K562 (cell line): ENCODE results near the gene C1orf167. TPM values are rescaled to one million over a fixed set of nuclear protein-coding genes. Genes with fewer than 3 reads are reported as not detected.

Experiments
- FUS ChIP-seq: fragments of 200-400 bp; formaldehyde crosslinking; optimal IDR thresholded peaks from 2 replicates; pipeline ENCODE3; 2017; ENCODE audit warnings: low read depth, low read length
- HNRNPH1 ChIP-seq: fragments of 200-400 bp; formaldehyde crosslinking; optimal IDR thresholded peaks from 2 replicates; pipeline ENCODE3; 2017; ENCODE audit warnings: low read depth, mild to moderate bottlenecking, low read length, moderate library complexity
- HNRNPUL1 ChIP-seq: fragments of 200-400 bp; formaldehyde crosslinking; IDR thresholded peaks from 2 replicates; pipeline ENCODE4 v1.6.1; 2017; ENCODE audit warnings: low read length
- MAZ ChIP-seq, 2 experiments: fragments of 450-650 bp in 1 of 2; sonication (generic) in 1 of 2; formaldehyde crosslinking; IDR thresholded peaks in 1 of 2; conservative IDR thresholded peaks in 1 of 2; 2 replicates each; pipeline versions ENCODE4 v1.4.0 to v1.5.0; 2020; ENCODE audit warnings: mild to moderate bottlenecking in 1 of 2, missing genetic modification reagents in 1 of 2
- MTA3 ChIP-seq: fragments of 450-650 bp; formaldehyde crosslinking; IDR thresholded peaks from 2 replicates; pipeline ENCODE4 v1.6.1; 2017; ENCODE audit warnings: mild to moderate bottlenecking, borderline replicate concordance
- NR3C1 ChIP-seq: sonication (generic); formaldehyde crosslinking; IDR thresholded peaks from 2 replicates; pipeline ENCODE4 v1.8.1; 2022; ENCODE audit warnings: missing genetic modification reagents
- RBFOX2 ChIP-seq: fragments of 200-400 bp; formaldehyde crosslinking; IDR thresholded peaks from 2 replicates; pipeline ENCODE4 v1.6.1; 2017; ENCODE audit warnings: low read depth, mild to moderate bottlenecking, low read length, moderate library complexity
- SMARCA5 ChIP-seq: fragments of 450-650 bp; IDR thresholded peaks from 2 replicates; pipeline ENCODE4 v1.6.1; 2016
- SMARCE1 ChIP-seq: fragments of 450-650 bp; IDR thresholded peaks from 2 replicates; pipeline ENCODE4 v1.7.1; 2016; ENCODE audit warnings: mild to moderate bottlenecking
- SRSF3 ChIP-seq: fragments of 200-400 bp; formaldehyde crosslinking; IDR thresholded peaks from 2 replicates; pipeline ENCODE4 v1.6.1; 2016; ENCODE audit warnings: mild to moderate bottlenecking, low read length, moderate library complexity; ENCODE audit not compliant: insufficient read depth
- TAF9B ChIP-seq: fragments of 450-650 bp; IDR thresholded peaks from 2 replicates; pipeline ENCODE4 v1.6.1; 2018; ENCODE audit warnings: mild to moderate bottlenecking; ENCODE audit not compliant: partially characterized antibody
- TCF7L2 ChIP-seq: fragments of 150-350 bp; IDR thresholded peaks from 2 replicates; pipeline ENCODE4 v1.6.1; 2016; ENCODE audit warnings: low read depth, mild to moderate bottlenecking, low read length, moderate library complexity
- TOE1 ChIP-seq, 2 experiments: fragments of 450-650 bp in 1 of 2; sonication (generic) in 1 of 2; formaldehyde crosslinking in 1 of 2; IDR thresholded peaks; 2 replicates each; pipeline versions ENCODE4 v1.7.1 to v1.8.0; 2016 to 2022; ENCODE audit warnings: borderline replicate concordance in 2 of 2, mild to moderate bottlenecking in 2 of 2, antibody characterized with exemption in 1 of 2, inconsistent platforms in 1 of 2, low read depth in 1 of 2, missing genetic modification reagents in 1 of 2, moderate library complexity in 1 of 2
- ZNF121 ChIP-seq: sonication (generic); formaldehyde crosslinking; conservative IDR thresholded peaks from 2 replicates; pipeline ENCODE4 v1.8.0; 2022; ENCODE audit warnings: missing genetic modification reagents
- ZNF274 ChIP-seq: IDR thresholded peaks from 2 replicates; pipeline ENCODE4 v1.6.1; 2011; ENCODE audit warnings: low read depth, mild to moderate bottlenecking, low read length, moderate library complexity, borderline replicate concordance
- ZNF561 ChIP-seq: fragments of 450-650 bp; formaldehyde crosslinking; conservative IDR thresholded peaks from 2 replicates; pipeline ENCODE4 v1.4.0; 2020; ENCODE audit warnings: mild to moderate bottlenecking, moderate library complexity
- ZNF586 ChIP-seq: fragments of 450-650 bp; formaldehyde crosslinking; conservative IDR thresholded peaks from 2 replicates; pipeline ENCODE4 v1.4.0; 2020; ENCODE audit warnings: mild to moderate bottlenecking, moderate library complexity
- polyA plus RNA-seq, 8 experiments: library from polyadenylated mRNA; depleted of rRNA in 4 of 8; stranded (reverse) in 5 of 8; unstranded in 3 of 8; fragments of >200 nt; fragmentation: Nextera tagmentation in 2 of 8; fragmentation: Illumina TruSeq in 1 of 8; extraction: Ambion mirVana in 2 of 8; extraction: Trizol in 1 of 8; gene quantifications; 2 replicates each; pipeline versions ENCODE4 v1.2.1 to v1.2.3, GENCODE V29; 2011 to 2014; ENCODE audit warnings: inconsistent platforms in 1 of 8, missing spikeins in 1 of 8
- total RNA-seq, 7 experiments: library from RNA; depleted of rRNA in 6 of 7; stranded (reverse); fragments of >200 nt in 6 of 7; fragmentation: Illumina TruSeq in 2 of 7; extraction: Trizol in 2 of 7; gene quantifications; 2 replicates each; pipeline versions ENCODE4 v1.2.1 to v1.2.3, GENCODE V29; 2011 to 2021; ENCODE audit warnings: low replicate concordance in 1 of 7
- TF ChIP-seq, protein P1 (sequence below), 2 experiments: IDR thresholded peaks; 2 replicates each; pipeline ENCODE4 v1.6.1; 2012; ENCODE audit warnings: improper control_type of control experiment in 2 of 2, low read depth in 2 of 2, low read length in 2 of 2, borderline replicate concordance in 1 of 2
- TF ChIP-seq, protein P2 (sequence below): sonication (generic); formaldehyde crosslinking; IDR thresholded peaks from 2 replicates; pipeline ENCODE4 v1.8.0; 2022; ENCODE audit warnings: mild to moderate bottlenecking, missing genetic modification reagents
- TF ChIP-seq, protein P3 (sequence below): sonication (generic); formaldehyde crosslinking; IDR thresholded peaks from 2 replicates; pipeline ENCODE4 v1.8.1; 2023; ENCODE audit warnings: mild to moderate bottlenecking, missing genetic modification reagents

Gene C1orf167
- total and polyA plus RNA-seq, 9 of the 15 experiments (the other 6 are each of a cell fraction or from before 2014, with no cell fraction given), result 0.22 to 0.86 (median 0.31) TPM; not detected in 2

DNA sequence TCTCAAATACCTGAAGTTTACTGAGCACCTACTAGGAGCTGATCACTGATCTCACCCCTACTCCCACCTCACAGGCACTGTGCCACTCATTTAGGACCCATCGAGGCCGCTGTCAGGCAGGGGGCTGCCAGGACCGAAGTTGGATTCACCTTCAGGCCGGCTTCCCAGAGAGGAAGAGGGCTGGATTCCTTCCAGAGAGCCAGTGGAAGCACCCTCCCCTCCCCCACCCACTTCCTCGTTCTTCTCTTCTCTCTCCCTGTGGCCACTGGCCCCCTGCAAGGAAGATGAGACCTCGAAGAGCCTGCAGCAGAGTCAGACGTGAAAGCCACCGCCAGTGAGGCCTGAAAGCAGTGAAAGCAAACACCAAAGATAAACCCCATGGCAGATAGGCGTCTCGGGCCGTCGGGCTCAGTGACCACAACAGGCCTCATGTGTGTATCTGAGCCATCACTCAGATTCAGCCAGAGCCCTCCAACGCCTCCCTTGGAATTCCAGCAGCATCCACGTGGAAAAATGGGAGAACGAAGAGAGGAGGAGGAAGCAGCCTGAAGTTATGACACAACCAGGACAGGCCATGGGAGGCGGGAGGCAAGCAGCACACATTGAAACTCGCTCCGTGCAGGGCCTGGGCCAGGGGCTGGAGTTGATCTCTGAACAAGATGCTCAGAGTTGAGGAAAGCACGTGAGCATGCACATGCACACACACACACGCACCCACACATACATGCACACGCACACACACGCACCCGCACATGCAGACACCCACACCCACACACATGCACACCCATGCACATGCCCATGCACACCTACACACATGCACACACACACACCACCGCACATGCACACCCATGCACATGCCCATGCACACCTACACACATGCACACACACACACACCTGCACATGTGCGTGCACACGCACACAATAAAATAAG lies 32.2 kb upstream of the C1orf167 start (continued):
- TF ChIP-seq, protein P1, sequence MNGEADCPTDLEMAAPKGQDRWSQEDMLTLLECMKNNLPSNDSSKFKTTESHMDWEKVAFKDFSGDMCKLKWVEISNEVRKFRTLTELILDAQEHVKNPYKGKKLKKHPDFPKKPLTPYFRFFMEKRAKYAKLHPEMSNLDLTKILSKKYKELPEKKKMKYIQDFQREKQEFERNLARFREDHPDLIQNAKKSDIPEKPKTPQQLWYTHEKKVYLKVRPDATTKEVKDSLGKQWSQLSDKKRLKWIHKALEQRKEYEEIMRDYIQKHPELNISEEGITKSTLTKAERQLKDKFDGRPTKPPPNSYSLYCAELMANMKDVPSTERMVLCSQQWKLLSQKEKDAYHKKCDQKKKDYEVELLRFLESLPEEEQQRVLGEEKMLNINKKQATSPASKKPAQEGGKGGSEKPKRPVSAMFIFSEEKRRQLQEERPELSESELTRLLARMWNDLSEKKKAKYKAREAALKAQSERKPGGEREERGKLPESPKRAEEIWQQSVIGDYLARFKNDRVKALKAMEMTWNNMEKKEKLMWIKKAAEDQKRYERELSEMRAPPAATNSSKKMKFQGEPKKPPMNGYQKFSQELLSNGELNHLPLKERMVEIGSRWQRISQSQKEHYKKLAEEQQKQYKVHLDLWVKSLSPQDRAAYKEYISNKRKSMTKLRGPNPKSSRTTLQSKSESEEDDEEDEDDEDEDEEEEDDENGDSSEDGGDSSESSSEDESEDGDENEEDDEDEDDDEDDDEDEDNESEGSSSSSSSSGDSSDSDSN (IDR thresholded peaks at IDR 0.05; ENCODE audit: borderline replicate concordance in 1 of 2, low read depth in 2 of 2, low read length in 2 of 2), result 0 out of 4 replicates have a peak, but pooled peaks of 1 of the 2 experiments have one; percentile 35
- TF ChIP-seq MAZ (CRISPR knock-in tag; conservative IDR thresholded peaks at IDR 0.05 in 1 of 2, IDR thresholded peaks at IDR 0.05 in 1 of 2), result no peak
- TF ChIP-seq RBFOX2, result 0 out of 2 replicates have a peak, but pooled peaks have one; percentile 23
- TF ChIP-seq, protein P2, sequence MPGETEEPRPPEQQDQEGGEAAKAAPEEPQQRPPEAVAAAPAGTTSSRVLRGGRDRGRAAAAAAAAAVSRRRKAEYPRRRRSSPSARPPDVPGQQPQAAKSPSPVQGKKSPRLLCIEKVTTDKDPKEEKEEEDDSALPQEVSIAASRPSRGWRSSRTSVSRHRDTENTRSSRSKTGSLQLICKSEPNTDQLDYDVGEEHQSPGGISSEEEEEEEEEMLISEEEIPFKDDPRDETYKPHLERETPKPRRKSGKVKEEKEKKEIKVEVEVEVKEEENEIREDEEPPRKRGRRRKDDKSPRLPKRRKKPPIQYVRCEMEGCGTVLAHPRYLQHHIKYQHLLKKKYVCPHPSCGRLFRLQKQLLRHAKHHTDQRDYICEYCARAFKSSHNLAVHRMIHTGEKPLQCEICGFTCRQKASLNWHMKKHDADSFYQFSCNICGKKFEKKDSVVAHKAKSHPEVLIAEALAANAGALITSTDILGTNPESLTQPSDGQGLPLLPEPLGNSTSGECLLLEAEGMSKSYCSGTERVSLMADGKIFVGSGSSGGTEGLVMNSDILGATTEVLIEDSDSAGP, result no peak
- TF ChIP-seq FUS, result no peak
- no peak for TF ChIP-seq ZNF586
- TF ChIP-seq TAF9B, result no peak
- no peak for TF ChIP-seq MTA3
- no peak for TF ChIP-seq SRSF3
- 0 out of 2 replicates have a peak, but pooled peaks have one; percentile 22 for TF ChIP-seq TOE1 (IDR thresholded peaks at IDR 0.05; ENCODE audit: borderline replicate concordance)
- no peak for TF ChIP-seq TOE1 (CRISPR knock-in tag; IDR thresholded peaks at IDR 0.05; ENCODE audit: borderline replicate concordance, low read depth)
- no peak for TF ChIP-seq ZNF561 (CRISPR knock-in tag)
- no peak for TF ChIP-seq ZNF121
- no peak for TF ChIP-seq HNRNPH1
- TF ChIP-seq SMARCE1, result 0 out of 2 replicates have a peak, but pooled peaks have one; percentile 33
- TF ChIP-seq HNRNPUL1, result no peak
- no peak for TF ChIP-seq TCF7L2
- no peak for TF ChIP-seq NR3C1 (CRISPR knock-in tag)
- no peak for TF ChIP-seq ZNF274
- TF ChIP-seq, protein P3, sequence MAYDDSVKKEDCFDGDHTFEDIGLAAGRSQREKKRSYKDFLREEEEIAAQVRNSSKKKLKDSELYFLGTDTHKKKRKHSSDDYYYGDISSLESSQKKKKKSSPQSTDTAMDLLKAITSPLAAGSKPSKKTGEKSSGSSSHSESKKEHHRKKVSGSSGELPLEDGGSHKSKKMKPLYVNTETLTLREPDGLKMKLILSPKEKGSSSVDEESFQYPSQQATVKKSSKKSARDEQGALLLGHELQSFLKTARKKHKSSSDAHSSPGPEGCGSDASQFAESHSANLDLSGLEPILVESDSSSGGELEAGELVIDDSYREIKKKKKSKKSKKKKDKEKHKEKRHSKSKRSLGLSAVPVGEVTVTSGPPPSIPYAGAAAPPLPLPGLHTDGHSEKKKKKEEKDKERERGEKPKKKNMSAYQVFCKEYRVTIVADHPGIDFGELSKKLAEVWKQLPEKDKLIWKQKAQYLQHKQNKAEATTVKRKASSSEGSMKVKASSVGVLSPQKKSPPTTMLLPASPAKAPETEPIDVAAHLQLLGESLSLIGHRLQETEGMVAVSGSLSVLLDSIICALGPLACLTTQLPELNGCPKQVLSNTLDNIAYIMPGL (CRISPR knock-in tag), result no peak
- TF ChIP-seq SMARCA5, result peak; percentile 54; the same call in 1 of the 2 replicates
